ENCODE measurements around the gene IMMP1L. TPM values are rescaled to one million over a fixed set of nuclear protein-coding genes. Genes with fewer than 3 reads are reported as not detected.
A peak's percentile ranks its signal among the peaks of the same experiment; 100 is the strongest.

Gene IMMP1L
- total RNA-seq (10 to 100 TPM in 8 of 9 donors, 1 to 10 TPM in 1; 6.9 to 46.4 (median 24.4) TPM), polyA plus RNA-seq (10 to 100 TPM; 27.6 to 69.0 TPM)
- long read RNA-seq, donor 1, partial matches to known transcripts = 1 of 5 reads
- long read RNA-seq, donor 1, other reads (novel, unspliced or antisense) = 1 of 5 reads
- long read RNA-seq, donor 2, partial matches to known transcripts = 0 of 7 reads
- long read RNA-seq, donor 2, other reads (novel, unspliced or antisense) = 4 of 7 reads
- long read RNA-seq, donor 3, partial matches to known transcripts = 0 of 4 reads
- long read RNA-seq, donor 3, other reads (novel, unspliced or antisense) = 2 of 4 reads

GRCh38 chr11:31509429-31510345, at the start of gene IMMP1L, which contains the start of gene ELP4:
Gene IMMP1L, minus strand, starts transcription at chr11:31509622. Its CDS starts 46,346 bp downstream, at chr11:31463276.
Gene ELP4, plus strand, starts transcription at chr11:31509767. Its CDS starts 18 bp downstream, at chr11:31509785.
- Histone ChIP-seq H3K9me3 (no peaks in the 10 kb centered on the region), H3K27ac (peak within 1 kb of the TSS in 11 of 12 donors; percentile 58 to 87 (median 78)), H3K27me3 (no peaks in the 10 kb centered on the region), H3K4me3 (peak within 1 kb of the TSS; percentile 53 to 92 (median 79)), H3K36me3 (peaks cover 0 to 4% (median 0%) of the 10 kb centered on the region in 9 donors), H3K4me1 (peaks cover 0 to 27% (median 10%) of the 10 kb centered on the region in 12 donors)
- WGBS, 4 donors = 0% methylated on average over 33 to 47 of the region's 47 CpGs
- TF ChIP-seq, protein P1, sequence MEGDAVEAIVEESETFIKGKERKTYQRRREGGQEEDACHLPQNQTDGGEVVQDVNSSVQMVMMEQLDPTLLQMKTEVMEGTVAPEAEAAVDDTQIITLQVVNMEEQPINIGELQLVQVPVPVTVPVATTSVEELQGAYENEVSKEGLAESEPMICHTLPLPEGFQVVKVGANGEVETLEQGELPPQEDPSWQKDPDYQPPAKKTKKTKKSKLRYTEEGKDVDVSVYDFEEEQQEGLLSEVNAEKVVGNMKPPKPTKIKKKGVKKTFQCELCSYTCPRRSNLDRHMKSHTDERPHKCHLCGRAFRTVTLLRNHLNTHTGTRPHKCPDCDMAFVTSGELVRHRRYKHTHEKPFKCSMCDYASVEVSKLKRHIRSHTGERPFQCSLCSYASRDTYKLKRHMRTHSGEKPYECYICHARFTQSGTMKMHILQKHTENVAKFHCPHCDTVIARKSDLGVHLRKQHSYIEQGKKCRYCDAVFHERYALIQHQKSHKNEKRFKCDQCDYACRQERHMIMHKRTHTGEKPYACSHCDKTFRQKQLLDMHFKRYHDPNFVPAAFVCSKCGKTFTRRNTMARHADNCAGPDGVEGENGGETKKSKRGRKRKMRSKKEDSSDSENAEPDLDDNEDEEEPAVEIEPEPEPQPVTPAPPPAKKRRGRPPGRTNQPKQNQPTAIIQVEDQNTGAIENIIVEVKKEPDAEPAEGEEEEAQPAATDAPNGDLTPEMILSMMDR (IDR thresholded peaks at IDR 0.05) = no peak
- peak in 1 of 2 donors; percentile 62 for TF ChIP-seq POLR2A (IDR thresholded peaks at IDR 0.05)
- DNase-seq (peak; percentile 96 to 98 (median 97)), ATAC-seq (peak; percentile 100)
- intact Hi-C loops (cut with DNase I) = no loop called here

GRCh38 chr11:31558001-31558400, 48.6 kb upstream of the IMMP1L start:
- H3K36me3 ChIP-seq = no peaks in the 10 kb centered on the region
- H3K27ac ChIP-seq = no peak overlapping the region
- H3K4me3 ChIP-seq = no peak overlapping the region
- H3K4me1 ChIP-seq = peaks cover 0 to 11% (median 8%) of the 10 kb centered on the region in 12 donors
- intact Hi-C loops (cut with DNase I) = no loop called here
- ATAC-seq (no peak), DNase-seq (no peak)
- no peaks in the 10 kb centered on the region for H3K27me3 ChIP-seq
- TF ChIP-seq POLR2A (IDR thresholded peaks at IDR 0.05) = no peak
- TF ChIP-seq, protein P1 (IDR thresholded peaks at IDR 0.05) = no peak
- 10 to 30% (median 17%) methylated on average over 2 of the region's 2 CpGs for WGBS, 4 donors
- no peaks in the 10 kb centered on the region for H3K9me3 ChIP-seq

DNA sequence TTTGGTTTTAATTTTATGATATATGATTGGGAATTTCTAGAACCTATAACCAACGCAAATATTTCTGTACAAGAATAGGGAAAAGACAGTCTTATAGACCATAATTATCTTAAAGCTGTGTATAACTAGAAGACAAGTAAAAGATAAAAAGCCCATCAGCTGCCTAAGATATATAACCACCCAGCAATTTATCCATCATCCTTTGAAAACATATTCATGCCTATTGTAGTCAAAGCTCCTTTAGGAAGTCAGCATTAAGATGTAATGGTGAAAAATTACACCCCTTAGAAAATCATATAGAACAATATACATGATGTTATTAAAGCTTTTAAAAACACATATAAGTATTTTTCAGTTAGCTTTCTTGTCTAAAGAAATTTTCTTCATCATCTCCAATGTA, 46.5 kb upstream of the IMMP1L start:
- DNase-seq (no peak), ATAC-seq (no peak)
- H3K27me3 ChIP-seq = no peaks in the 10 kb centered on the region
- H3K4me1 ChIP-seq = peaks cover 0 to 11% (median 8%) of the 10 kb centered on the region in 12 donors
- intact Hi-C loops (cut with DNase I) = no loop called here
- H3K9me3 ChIP-seq = no peaks in the 10 kb centered on the region
- WGBS, 4 donors = 95 to 98% (median 98%) methylated on average over 1 of the region's 1 CpG
- TF ChIP-seq POLR2A (IDR thresholded peaks at IDR 0.05) = no peak
- TF ChIP-seq, protein P1 (IDR thresholded peaks at IDR 0.05) = no peak
- H3K27ac ChIP-seq = no peak overlapping the region
- H3K36me3 ChIP-seq = no peaks in the 10 kb centered on the region
- no peak overlapping the region for H3K4me3 ChIP-seq

DNA sequence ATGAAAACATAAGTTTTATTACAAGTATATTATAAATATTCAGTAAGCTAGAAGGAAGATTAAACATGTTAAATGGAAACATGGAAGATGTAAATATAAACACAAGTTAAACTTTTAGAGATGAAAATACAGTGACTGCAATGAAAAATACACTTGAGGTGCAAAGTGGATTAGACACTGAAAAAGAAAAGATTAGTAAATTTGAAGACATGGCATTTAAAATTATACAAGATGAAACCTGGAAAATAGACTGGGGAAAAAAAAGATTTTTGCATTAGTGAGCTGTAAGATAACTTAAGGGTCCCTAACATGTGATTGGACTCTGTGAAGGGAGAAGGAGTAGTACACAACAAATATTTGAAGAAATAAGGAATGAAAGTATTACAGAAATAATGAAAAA, 33.4 kb upstream of the IMMP1L start:
- Histone ChIP-seq H3K4me3 (no peak overlapping the region), H3K36me3 (peaks cover 0 to 42% (median 15%) of the 10 kb centered on the region in 9 donors), H3K4me1 (no peaks in the 10 kb centered on the region), H3K27me3 (no peaks in the 10 kb centered on the region), H3K27ac (no peak overlapping the region), H3K9me3 (no peaks in the 10 kb centered on the region)
- DNase-seq (no peak), ATAC-seq (no peak)
- intact Hi-C loops (cut with DNase I) = no loop called here
- no peak for TF ChIP-seq POLR2A (IDR thresholded peaks at IDR 0.05)
- TF ChIP-seq, protein P1 (IDR thresholded peaks at IDR 0.05) = no peak

Data from heart left ventricle (tissue), 16 donors.